HG02884 (cell line): Measurements from ENCODE around the gene MSRB1.

Experiments
- ATAC-seq: cut with Tn5 transposase; IDR thresholded peaks from one replicate; pipeline ENCODE4 v1.9.1; 2021; ENCODE audit warnings: mild to moderate bottlenecking, moderate library complexity; ENCODE audit not compliant: unreplicated experiment

The MSRB1 gene

GRCh38 chr16:1979271-1980029 lies 36.5 kb upstream of the MSRB1 start:
- no peak for ATAC-seq

- no peak for ATAC-seq
These were observed 35.6 kb upstream of the MSRB1 start for GRCh38 chr16:1978476-1979120.

DNA sequence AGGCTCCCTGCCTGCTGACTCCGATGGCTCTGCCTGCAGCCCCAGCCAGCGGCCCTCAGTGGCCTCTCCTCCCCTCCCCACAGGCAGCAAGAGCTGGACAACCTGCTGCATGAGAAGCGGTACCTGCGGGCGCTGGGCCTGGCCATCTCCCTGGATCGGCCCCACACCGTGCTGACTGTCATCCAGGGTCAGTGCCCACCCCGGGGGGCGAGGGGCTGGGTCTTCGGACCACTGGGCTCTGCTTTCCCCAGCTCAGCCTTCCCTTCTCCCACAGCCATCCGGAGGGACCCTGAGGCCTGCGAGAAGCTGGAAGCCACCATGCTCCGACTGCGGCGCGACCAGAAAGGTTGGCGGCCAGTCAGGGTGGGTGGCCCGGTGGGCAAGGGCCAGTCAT lies 34.9 kb upstream of the MSRB1 start:
- ATAC-seq = no peak

DNA sequence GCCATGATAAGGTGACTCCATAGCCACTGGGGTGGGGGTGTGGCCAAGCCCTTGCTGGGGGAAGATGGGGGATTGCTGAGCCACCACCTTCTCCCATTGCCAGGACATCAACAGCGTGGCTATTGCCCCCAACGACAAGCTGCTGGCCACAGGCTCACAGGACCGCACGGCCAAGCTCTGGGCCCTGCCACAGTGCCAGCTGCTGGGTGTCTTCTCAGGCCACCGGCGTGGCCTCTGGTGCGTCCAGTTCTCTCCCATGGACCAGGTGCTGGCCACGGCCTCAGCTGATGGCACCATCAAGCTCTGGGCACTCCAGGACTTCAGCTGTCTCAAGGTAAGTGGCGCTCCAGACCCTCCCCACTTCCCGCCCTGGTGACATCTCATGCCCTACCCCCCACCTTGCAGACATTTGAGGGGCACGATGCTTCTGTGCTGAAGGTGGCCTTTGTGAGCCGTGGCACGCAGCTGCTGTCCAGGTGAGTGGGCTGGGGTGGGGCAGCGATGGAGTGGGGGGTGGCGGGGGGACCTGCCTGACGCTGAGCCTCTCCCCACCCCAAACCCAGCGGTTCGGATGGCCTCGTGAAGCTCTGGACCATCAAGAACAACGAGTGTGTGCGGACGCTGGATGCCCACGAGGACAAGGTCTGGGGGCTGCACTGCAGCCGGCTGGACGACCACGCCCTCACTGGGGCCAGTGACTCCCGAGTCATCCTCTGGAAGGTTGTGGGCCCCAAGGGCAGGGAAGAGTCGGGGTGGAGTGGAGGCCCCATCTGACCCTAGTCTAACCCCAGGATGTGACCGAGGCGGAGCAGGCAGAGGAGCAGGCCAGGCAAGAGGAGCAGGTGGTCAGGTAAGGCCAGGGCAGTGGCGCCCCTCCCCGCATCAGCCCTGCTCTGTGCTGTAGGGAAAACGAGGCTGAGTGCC lies 34.2 kb upstream of the MSRB1 start:
- no peak for ATAC-seq

DNA sequence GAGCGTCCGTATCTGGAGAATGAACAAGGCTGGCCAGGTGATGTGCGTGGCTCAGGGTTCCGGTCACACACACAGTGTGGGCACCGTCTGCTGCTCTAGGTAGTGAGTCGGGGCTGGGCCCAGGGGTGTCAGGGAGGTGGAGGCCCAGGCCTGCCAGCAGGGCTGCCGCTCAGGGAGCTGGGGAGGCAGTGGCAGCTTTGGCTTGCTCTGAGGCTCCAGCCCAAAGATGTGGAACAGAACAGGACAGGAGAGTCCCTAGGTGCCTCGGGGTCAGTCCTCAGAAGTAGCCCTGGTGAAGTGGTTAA lies 33.2 kb upstream of the MSRB1 start:
- no peak for ATAC-seq

DNA sequence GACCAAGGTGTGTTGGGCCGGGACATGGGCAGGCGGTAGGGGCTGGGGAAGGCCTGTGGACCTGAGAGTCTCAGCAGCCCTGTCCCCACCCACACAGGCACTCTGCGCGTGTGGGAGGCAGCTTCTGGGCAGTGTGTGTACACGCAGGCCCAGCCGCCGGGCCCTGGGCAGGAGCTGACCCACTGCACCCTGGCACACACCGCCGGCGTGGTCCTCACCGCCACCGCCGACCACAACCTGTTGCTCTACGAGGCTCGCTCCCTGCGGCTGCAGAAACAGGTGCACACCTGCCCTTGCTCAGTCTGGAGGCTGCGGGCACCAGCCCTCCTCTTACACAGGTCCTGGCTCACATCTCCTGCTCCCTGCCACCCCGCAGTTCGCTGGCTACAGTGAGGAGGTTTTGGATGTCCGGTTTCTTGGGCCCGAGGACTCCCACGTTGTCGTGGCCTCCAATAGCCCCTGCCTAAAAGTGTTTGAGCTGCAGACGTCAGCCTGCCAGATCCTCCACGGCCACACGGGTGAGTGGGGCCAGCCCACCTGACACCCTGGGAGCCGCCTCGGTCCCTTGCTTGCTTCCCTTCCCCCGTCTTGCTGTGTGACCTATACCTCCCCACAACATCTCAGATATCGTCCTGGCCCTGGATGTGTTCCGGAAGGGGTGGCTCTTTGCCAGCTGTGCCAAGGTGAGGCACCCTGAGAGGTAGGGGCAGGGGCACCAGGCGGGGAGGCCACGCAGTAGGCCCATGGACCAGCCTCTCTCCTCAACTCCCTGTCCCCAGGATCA lies 32.6 kb upstream of the MSRB1 start:
- no peak for ATAC-seq

GRCh38 chr16:1974157-1975070 lies 31.4 kb upstream of the MSRB1 start:
- no peak for ATAC-seq

GRCh38 chr16:1973461-1974156 lies 30.6 kb upstream of the MSRB1 start:
- ATAC-seq = no peak

DNA sequence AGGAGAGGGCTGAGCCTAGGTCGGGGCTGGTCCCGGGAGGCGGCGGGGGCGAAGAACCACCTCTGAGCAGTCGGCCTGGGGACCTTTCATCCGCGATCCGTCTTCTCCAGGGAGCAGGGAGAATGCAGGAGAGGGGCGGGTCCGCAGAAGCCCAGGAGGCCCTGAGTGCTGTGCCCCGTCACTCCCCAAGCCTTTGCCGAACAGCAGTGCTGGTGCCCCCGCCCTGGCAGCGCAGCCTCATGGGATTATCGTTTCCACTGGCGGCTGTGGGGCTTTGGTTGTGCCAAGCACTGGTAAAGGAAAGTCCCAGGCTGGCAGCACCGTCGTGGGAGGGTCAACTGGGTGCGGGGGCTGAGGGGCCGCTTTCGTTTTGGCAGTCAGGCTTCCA lies 29.5 kb upstream of the MSRB1 start:
- no peak for ATAC-seq

DNA sequence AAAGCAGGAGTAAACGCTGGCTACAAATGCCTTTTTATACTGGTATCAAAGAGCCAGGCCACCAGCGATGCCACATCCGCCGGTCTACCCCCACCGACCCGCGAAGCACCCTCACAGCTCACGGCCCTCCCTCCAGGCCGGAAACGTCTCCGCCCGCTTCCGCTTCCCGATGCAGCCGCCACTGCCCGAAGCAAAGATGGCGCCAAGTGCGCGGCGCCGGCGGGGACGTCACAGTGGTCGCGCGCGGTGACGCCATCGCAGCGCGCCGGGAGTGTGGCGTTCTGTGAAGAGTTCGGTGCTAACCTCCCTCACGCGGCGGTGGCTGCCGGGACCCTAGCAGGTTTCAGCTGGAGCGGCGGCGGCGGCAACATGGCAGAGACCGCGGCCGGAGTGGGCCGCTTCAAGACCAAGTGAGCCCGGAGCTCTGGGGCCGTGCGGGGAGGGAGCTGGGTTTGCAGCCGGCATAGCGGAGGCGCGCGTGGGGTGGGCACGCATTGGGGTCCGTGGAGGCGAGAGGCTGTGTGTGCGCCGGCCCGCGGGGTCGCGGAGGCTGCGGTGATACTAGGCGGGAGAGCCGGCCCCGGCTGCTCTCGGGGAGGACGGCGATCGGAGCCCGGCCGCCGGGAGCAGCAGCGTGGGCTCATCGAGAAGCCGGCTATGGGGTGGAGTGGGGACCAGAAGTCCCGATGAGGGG lies 28.9 kb upstream of the MSRB1 start, which contains the start of gene TBL3:
TBL3 (plus strand) TSS at position 258 of the 694 bp plus-strand sequence; CDS start at position 370, 112 bp downstream.
- ATAC-seq = peak; percentile 87

DNA sequence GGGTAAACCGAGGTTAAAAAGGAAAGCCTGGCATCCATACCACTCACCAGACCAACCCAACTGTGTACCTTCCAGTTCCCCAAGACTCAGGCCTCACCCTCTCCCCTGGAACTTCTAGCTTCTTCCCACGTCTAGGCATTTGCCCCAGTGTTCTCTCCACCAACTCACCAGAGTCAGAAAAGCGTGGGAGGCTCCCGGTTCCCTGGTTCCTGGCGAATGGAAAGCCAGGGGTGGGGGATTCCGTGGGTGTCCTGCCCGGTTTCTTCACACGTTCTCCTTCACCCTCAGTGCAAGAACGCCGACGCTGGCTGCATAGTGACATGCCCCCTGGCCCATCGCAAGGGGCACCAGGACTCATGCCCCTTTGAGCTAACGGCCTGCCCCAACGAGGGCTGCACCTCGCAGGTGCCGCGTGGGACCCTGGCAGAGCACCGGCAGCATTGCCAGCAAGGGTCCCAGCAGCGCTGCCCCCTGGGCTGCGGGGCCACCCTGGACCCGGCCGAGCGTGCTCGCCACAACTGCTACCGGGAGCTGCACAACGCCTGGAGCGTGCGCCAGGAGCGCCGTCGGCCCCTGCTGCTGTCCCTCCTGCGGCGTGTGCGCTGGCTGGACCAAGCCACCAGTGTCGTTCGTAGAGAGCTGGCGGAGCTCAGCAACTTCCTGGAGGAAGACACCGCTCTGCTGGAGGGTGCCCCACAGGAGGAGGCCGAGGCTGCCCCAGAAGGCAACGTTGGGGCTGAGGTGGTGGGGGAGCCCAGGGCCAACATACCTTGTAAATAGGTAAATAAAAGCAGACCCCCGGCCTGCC lies 25.4 kb upstream of the MSRB1 start:
- no peak for ATAC-seq

GRCh38 chr16:1966460-1966859 lies 23.5 kb upstream of the MSRB1 start, which contains the start of gene RNF151:
Gene RNF151 (plus strand): TSS chr16:1966856. CDS start chr16:1966882, 26 bp downstream.
- no peak for ATAC-seq

GRCh38 chr16:1965396-1966001 lies 22.5 kb upstream of the MSRB1 start:
- no peak for ATAC-seq

DNA sequence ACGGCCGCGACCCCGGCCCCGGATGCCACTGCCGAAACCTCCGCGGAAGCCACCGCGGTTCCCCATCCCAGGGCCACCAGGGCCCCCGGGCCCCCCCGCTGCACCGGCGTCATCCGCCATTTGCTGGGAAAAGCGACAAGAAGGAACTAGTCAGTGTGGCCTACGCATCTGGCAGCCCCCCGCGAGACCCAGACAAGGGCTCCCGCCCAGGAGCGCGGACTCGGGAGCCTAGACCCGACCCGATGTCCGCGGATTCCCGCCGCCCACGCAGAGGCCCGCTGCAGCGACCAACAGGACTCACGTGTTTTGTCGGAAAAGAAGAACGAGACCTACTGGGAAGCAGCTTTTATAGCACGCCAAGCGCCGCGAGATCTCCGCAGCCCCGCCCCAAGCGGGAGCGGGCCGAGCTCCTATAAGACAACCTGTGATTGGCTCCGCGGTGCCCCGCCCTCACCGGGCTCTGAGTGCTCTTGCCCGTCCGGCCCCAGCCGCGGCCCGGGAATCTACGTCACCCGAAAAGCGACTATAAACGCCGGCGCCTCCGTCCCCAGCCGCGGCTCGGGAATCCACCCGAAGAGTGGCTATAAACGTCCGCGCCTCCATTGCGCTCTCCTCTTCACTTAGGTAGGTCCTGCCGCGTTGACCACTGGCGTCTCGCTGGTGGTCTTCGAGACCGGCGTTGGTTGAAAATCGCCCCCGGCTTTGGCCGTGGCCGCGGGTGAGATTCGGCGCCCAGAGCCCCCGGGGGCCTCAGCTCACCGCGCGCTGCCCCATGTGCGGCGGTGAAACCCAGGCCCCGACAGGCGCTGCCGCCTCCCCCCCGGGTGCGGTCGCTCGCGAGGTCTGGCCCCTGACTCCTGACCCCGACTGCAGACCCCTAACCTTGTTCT lies 21.8 kb upstream of the MSRB1 start, which contains the start of gene RPS2:
RPS2 (minus strand) TSS at position 321 of the 890 bp plus-strand sequence; CDS start at position 120, 201 bp downstream.
- peak; percentile 77 for ATAC-seq

DNA sequence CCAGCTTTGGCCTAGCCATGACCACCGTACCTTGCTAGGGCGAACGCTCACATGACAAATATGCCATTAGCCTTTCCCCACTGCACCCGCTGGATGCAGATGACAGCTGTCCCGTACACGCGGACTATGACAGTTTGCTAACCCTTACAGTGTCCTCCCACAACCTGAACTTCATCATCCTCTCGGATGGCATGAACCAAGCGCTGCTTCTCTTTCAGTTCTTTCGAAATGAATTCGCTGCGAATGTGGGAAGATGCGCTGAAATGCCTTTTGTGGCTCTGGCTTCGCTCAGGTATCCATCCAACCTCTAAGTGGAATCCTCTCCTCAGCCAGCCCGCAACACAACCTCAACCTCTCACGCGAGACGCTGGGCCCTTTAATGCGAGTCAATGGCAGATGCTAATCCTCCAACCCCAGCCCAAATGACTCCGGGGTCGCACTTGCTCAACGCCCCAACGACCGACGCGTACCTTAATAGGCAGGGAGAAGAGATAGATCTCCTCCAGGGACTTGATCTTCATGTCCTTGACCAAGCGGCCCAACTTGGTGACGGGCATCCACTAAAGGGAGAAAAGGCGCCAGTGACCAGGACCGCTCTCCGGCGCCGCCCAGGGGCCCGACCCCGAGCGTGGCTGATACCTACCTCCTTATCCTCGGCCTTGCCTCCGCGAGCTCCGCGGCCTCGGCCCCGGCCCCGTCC lies 21.0 kb upstream of the MSRB1 start:
- ATAC-seq = no peak
